ENCODE data around the gene MYPOP. TPM values are rescaled to one million over a fixed set of nuclear protein-coding genes. Genes with fewer than 3 reads are reported as not detected.

Gene MYPOP
- total and polyA plus RNA-seq, 10 of the 15 experiments (the other 5 are each of a cell fraction or from before 2014, with no cell fraction given) = 0.47 to 9.4 (median 1.4) TPM

- ATAC-seq (no peak), FAIRE-seq (no peak), DNase-seq (ENCODE audit: low read depth, low spot score) (no peak)
- Histone ChIP-seq H3K79me2 (ENCODE audit: control insufficient read depth, insufficient read depth, low read length) (peaks cover 12% of the 10 kb centered on the region), H2AFZ (ENCODE audit: control insufficient read depth, low read depth, low read length) (no peak overlapping the region), H3K9ac (ENCODE audit: control insufficient read depth, insufficient read depth, low read length) (no peak overlapping the region), H4K20me1 (ENCODE audit: control insufficient read depth, insufficient read depth) (no peaks in the 10 kb centered on the region), H3K4me3 (no peak overlapping the region), H3K36me3 (ENCODE audit: control insufficient read depth in 2 of 2, insufficient read depth in 2 of 2, low read length in 1 of 2) (no peaks in the 10 kb centered on the region), H3K9me3 (replicated peaks; ENCODE audit: control insufficient read depth, insufficient read depth, low read length) (no peaks in the 10 kb centered on the region), H3K4me1 (ENCODE audit: control insufficient read depth, insufficient read depth, low read length) (peaks cover 5% of the 10 kb centered on the region), H3K4me2 (ENCODE audit: control insufficient read depth, insufficient read depth) (no peak overlapping the region), H3K27ac (ENCODE audit: control insufficient read depth, insufficient read depth) (no peak overlapping the region), H3K27me3 (replicated peaks in 1 of 2; ENCODE audit: control insufficient read depth in 2 of 2, insufficient read depth in 2 of 2, low read length in 1 of 2) (peaks cover 0 to 6% of the 10 kb centered on the region in 2 experiments; a peak in 2 of 4 replicates)
- intact Hi-C loops (cut with micrococcal nuclease; ENCODE audit: unreplicated experiment) (no loop called here), in situ Hi-C loops (cut with MboI) (no loop called here)
- WGBS (ENCODE audit: insufficient coverage, insufficient replicate concordance, low lambda C conversion rate, missing lambda C conversion rate) = 60% methylated on average over 11 of the region's 11 CpGs
- POLR2A ChIA-PET = interaction anchor here (3.8 to 8.2 kb wide), 2 partner anchors 16 to 35 kb away, joined by 23 to 178 read pairs; partner anchors contain the start of genes IRF2BP1 and MYPOP
- BruUV-seq (replicated peaks) = no TSS peak
- SMC1A ChIA-PET (ENCODE audit: uncharacterized antibody, unreplicated experiment) = interaction anchor here (0.7 to 10.0 kb wide), 2 partner anchors 15 to 29 kb away, joined by 3 to 98 read pairs; no protein-coding TSS in a partner anchor
- CTCF ChIA-PET = interaction anchor here (0.6 to 9.2 kb wide), 2 partner anchors 17 to 34 kb away, joined by 3 to 194 read pairs; partner anchors contain the start of gene IRF2BP1
- RAD21 ChIA-PET (ENCODE audit: unreplicated experiment) = interaction anchor here (0.6 to 5.2 kb wide), 2 partner anchors 16 to 151 kb away, joined by 3 to 159 read pairs; partner anchors contain the start of gene IRF2BP1
- TF ChIP-seq BHLHE40 (IDR thresholded peaks at IDR 0.05; ENCODE audit: borderline replicate concordance in 1 of 2, low read depth in 2 of 2, low read length in 1 of 2) (no peak), PAX5 (IDR thresholded peaks at IDR 0.05; ENCODE audit: borderline replicate concordance, low read depth, low read length) (no peak), BCL11A (IDR thresholded peaks at IDR 0.05; ENCODE audit: low read depth, low read length) (no peak), IRF3 (IDR thresholded peaks at IDR 0.05) (no peak), IKZF1 (conservative IDR thresholded peaks at IDR 0.05) (no peak), ASH2L (IDR thresholded peaks at IDR 0.05; ENCODE audit: borderline replicate concordance, low read depth) (no peak), MYB (IDR thresholded peaks at IDR 0.05; ENCODE audit: borderline replicate concordance, low read depth, low read length) (no peak), ZBTB40 (IDR thresholded peaks at IDR 0.05; ENCODE audit: borderline replicate concordance) (no peak), MXI1 (IDR thresholded peaks at IDR 0.05; ENCODE audit: low read depth, low read length) (no peak), RCOR1 (conservative IDR thresholded peaks at IDR 0.05; ENCODE audit: low read depth, low read length) (no peak), CHD1 (IDR thresholded peaks at IDR 0.05; ENCODE audit: low read depth, low read length) (no peak), ELK1 (IDR thresholded peaks at IDR 0.05; ENCODE audit: low read depth, low read length) (no peak)
Measured at GRCh38 chr19:45866400-45867176, 35.8 kb downstream of the MYPOP start.

Measured in GM12878 (cell line).